NCI-H128 (cell line): Measurements from ENCODE around the gene SLC26A2.
"Not testable (repeated sequence)": the region's sequence is repeated elsewhere in the genome, so short reads cannot be mapped to it uniquely, and the experiment has no call there.

Experiments
- DNase-seq: peaks from one replicate; lab custom pipeline; 2025; ENCODE audit not compliant: unreplicated experiment; lab: John Stamatoyannopoulos, UW

SLC26A2 gene

GRCh38 chr5:150000990-150001659, 40.6 kb downstream of the SLC26A2 start:
- DNase-seq, result no peak

GRCh38 chr5:150001660-150002486, 41.3 kb downstream of the SLC26A2 start:
- no peak for DNase-seq

GRCh38 chr5:150006318-150006717, 45.8 kb downstream of the SLC26A2 start:
- no peak for DNase-seq

- DNase-seq, result no peak
These were observed 46.5 kb downstream of the SLC26A2 start for GRCh38 chr5:150007050-150007449.

- DNase-seq, result no peak
These were observed 49.3 kb downstream of the SLC26A2 start for GRCh38 chr5:150009671-150010387.

- no peak for DNase-seq
These were observed 53.4 kb downstream of the SLC26A2 start for GRCh38 chr5:150013931-150014330.

GRCh38 chr5:150014456-150014855, 53.9 kb downstream of the SLC26A2 start:
- DNase-seq, result no peak

GRCh38 chr5:150015415-150015814, 54.9 kb downstream of the SLC26A2 start:
- DNase-seq, result no peak

GRCh38 chr5:150016537-150016936, 56.0 kb downstream of the SLC26A2 start:
- no peak for DNase-seq

GRCh38 chr5:150017226-150018005, 56.9 kb downstream of the SLC26A2 start:
- DNase-seq, result no peak

- DNase-seq, result no peak
These were observed 59.7 kb downstream of the SLC26A2 start for GRCh38 chr5:150020249-150020648.

- no peak for DNase-seq
These were observed 61.1 kb downstream of the SLC26A2 start for GRCh38 chr5:150021491-150022157.

- no peak for DNase-seq
These were observed 61.6 kb downstream of the SLC26A2 start for GRCh38 chr5:150022158-150022531.

- no peak for DNase-seq
These were observed 62.1 kb downstream of the SLC26A2 start for GRCh38 chr5:150022681-150023080.

GRCh38 chr5:150023136-150023535, 62.6 kb downstream of the SLC26A2 start:
- DNase-seq, result no peak

GRCh38 chr5:150024346-150024984, 63.9 kb downstream of the SLC26A2 start:
- DNase-seq, result no peak

GRCh38 chr5:150026682-150027172, 66.2 kb downstream of the SLC26A2 start:
- DNase-seq, result no peak

GRCh38 chr5:150028047-150028446, 67.5 kb downstream of the SLC26A2 start:
- DNase-seq, result not testable (repeated sequence)

- DNase-seq, result no peak
These were observed 72.8 kb downstream of the SLC26A2 start for GRCh38 chr5:150033334-150033733.

GRCh38 chr5:150034662-150035061, 74.1 kb downstream of the SLC26A2 start:
- DNase-seq, result no peak
